Esophagus muscularis mucosa (tissue), 4 donors: Measurements from ENCODE around the gene GALNTL6. TPM values are rescaled to one million over a fixed set of nuclear protein-coding genes. Genes with fewer than 3 reads are reported as not detected.
"Not testable (repeated sequence)": the region's sequence is repeated elsewhere in the genome, so short reads cannot be mapped to it uniquely, and the experiment has no call there.

Source experiments
- DNase-seq: peaks from one replicate; pipeline ENCODE4 v3.0.0-alpha.2; 2017; ENCODE audit errors: extremely low spot score
- H3K27ac ChIP-seq, 4 donors: fragments of 200-600 bp; sonication (generic); replicated peaks in 1 of 4; 1 replicate in 3 of 4; 2 replicates in 1 of 4; pipeline ENCODE4 v1.5.1; 2016 to 2019; ENCODE audit warnings: mild to moderate bottlenecking in 1 of 4
- H3K27me3 ChIP-seq, 4 donors: fragments of 200-600 bp; sonication (generic); one replicate each; pipeline versions ENCODE4 v1.5.1 to v1.6.0; 2016 to 2019
- H3K36me3 ChIP-seq, 4 donors: fragments of 200-600 bp; sonication (generic); one replicate each; pipeline ENCODE4 v1.5.1; 2016 to 2019
- H3K4me1 ChIP-seq, 4 donors: fragments of 200-600 bp; sonication (generic); one replicate each; pipeline ENCODE4 v1.5.1; 2016 to 2019
- H3K4me3 ChIP-seq, 4 donors: fragments of 200-600 bp; sonication (generic); 1 replicate in 2 of 4; 2 replicates in 2 of 4; pipeline ENCODE4 v1.5.1; 2016 to 2019; ENCODE audit warnings: mild to moderate bottlenecking in 4 of 4, moderate library complexity in 1 of 4
- H3K9me3 ChIP-seq, 4 donors: fragments of 200-600 bp; sonication (generic); 1 replicate in 3 of 4; 2 replicates in 1 of 4; pipeline ENCODE4 v1.5.1; 2016 to 2019
- CTCF ChIP-seq, 3 experiments: fragments of 200-600 bp in 2 of 3; fragments of 450-650 bp in 1 of 3; sonication (generic) in 2 of 3; IDR thresholded peaks; one replicate each; pipeline ENCODE4 v1.5.1; 2017 to 2019; ENCODE audit warnings: antibody characterized with exemption in 3 of 3, mild to moderate bottlenecking in 2 of 3, moderate library complexity in 1 of 3
- EP300 ChIP-seq: sonication (generic); formaldehyde crosslinking; IDR thresholded peaks from one replicate; pipeline ENCODE4 v1.6.1; 2017; ENCODE audit warnings: antibody characterized with exemption
- POLR2A ChIP-seq: fragments of 450-650 bp; IDR thresholded peaks from one replicate; pipeline ENCODE4 v1.6.1; 2017; ENCODE audit warnings: antibody characterized with exemption, moderate library complexity, mild to moderate bottlenecking, low read depth
- POLR2AphosphoS5 ChIP-seq, 2 donors: sonication (generic); formaldehyde crosslinking; IDR thresholded peaks; one replicate each; pipeline ENCODE4 v1.6.1; 2017; ENCODE audit warnings: antibody characterized with exemption in 2 of 2
- WGBS: methylation state at CpG from one replicate; pipeline ENCODE4 v1.1.5; 2018; 5-methylcytosine and 5-hydroxymethylcytosine counted together
- intact Hi-C: fragments of 100-400 bp; cut with DNase I; formaldehyde crosslinking; loops from one replicate; pipeline ENCODE4 v1.15.1; 2023
- total RNA-seq, 4 donors: library from RNA; depleted of rRNA; stranded (reverse); fragments of >200 nt; gene quantifications; one replicate each; pipeline versions ENCODE4 v1.1.0 to v1.2.1, GENCODE V29; 2016

Gene GALNTL6
- total RNA-seq, 4 donors from 2014 or later: 0.33 to 0.42 TPM; not detected in 2

- no peak overlapping the region for H3K4me3 ChIP-seq
- H3K9me3 ChIP-seq: no peaks in the 10 kb centered on the region
- H3K27me3 ChIP-seq: no peaks in the 10 kb centered on the region
- DNase-seq: no peak
- H3K27ac ChIP-seq: no peak overlapping the region
- no peaks in the 10 kb centered on the region for H3K36me3 ChIP-seq
- WGBS: 85% methylated on average over 3 of the region's 3 CpGs
- intact Hi-C loops: no loop called here
- no peaks in the 10 kb centered on the region for H3K4me1 ChIP-seq
- no peak for TF ChIP-seq POLR2AphosphoS5 (IDR thresholded peaks at IDR 0.05)
- TF ChIP-seq CTCF (IDR thresholded peaks at IDR 0.05): no peak
- no peak for TF ChIP-seq EP300
- no peak for TF ChIP-seq POLR2A
Observed at GRCh38 chr4:172794307-172794703, 981.1 kb downstream of the GALNTL6 start.

GRCh38 chr4:172797281-172797680 is 984.1 kb downstream of the GALNTL6 start:
- H3K27me3 ChIP-seq, H3K4me3 ChIP-seq, H3K9me3 ChIP-seq, intact Hi-C loops, H3K4me1 ChIP-seq, H3K27ac ChIP-seq, H3K36me3 ChIP-seq, DNase-seq: not testable (repeated sequence)
- WGBS: 95% methylated on average over 18 of the region's 18 CpGs

GRCh38 chr4:172802032-172802431 is 988.8 kb downstream of the GALNTL6 start:
- no peaks in the 10 kb centered on the region for H3K36me3 ChIP-seq
- intact Hi-C loops: no loop called here
- H3K27me3 ChIP-seq: no peaks in the 10 kb centered on the region
- no peak for DNase-seq
- H3K4me1 ChIP-seq: no peaks in the 10 kb centered on the region
- no peak overlapping the region for H3K4me3 ChIP-seq
- TF ChIP-seq POLR2A (no peak), EP300 (no peak), POLR2AphosphoS5 (IDR thresholded peaks at IDR 0.05) (no peak), CTCF (IDR thresholded peaks at IDR 0.05) (no peak)
- no peak overlapping the region for H3K27ac ChIP-seq
- H3K9me3 ChIP-seq: no peaks in the 10 kb centered on the region
- 80% methylated on average over 2 of the region's 2 CpGs for WGBS

GRCh38 chr4:172806841-172807240 is 993.6 kb downstream of the GALNTL6 start:
- Histone ChIP-seq H3K4me3 (no peak overlapping the region), H3K36me3 (no peaks in the 10 kb centered on the region), H3K9me3 (no peaks in the 10 kb centered on the region), H3K27me3 (no peaks in the 10 kb centered on the region), H3K4me1 (peaks cover 0 to 2% (median 0%) of the 10 kb centered on the region in 4 donors), H3K27ac (no peak overlapping the region)
- WGBS: 97% methylated on average over 4 of the region's 4 CpGs
- intact Hi-C loops: no loop called here
- no peak for TF ChIP-seq POLR2A
- no peak for TF ChIP-seq CTCF (IDR thresholded peaks at IDR 0.05)
- no peak for TF ChIP-seq POLR2AphosphoS5 (IDR thresholded peaks at IDR 0.05)
- TF ChIP-seq EP300: no peak
- no peak for DNase-seq

- 86% methylated on average over 4 of the region's 4 CpGs for WGBS
- intact Hi-C loops: no loop called here
- TF ChIP-seq POLR2A (no peak), POLR2AphosphoS5 (IDR thresholded peaks at IDR 0.05) (no peak), CTCF (IDR thresholded peaks at IDR 0.05) (no peak), EP300 (no peak)
- DNase-seq: no peak
- no peak overlapping the region for H3K27ac ChIP-seq
- H3K9me3 ChIP-seq: no peaks in the 10 kb centered on the region
- H3K27me3 ChIP-seq: no peaks in the 10 kb centered on the region
- no peak overlapping the region for H3K4me3 ChIP-seq
- peaks cover 0 to 2% (median 0%) of the 10 kb centered on the region in 4 donors for H3K4me1 ChIP-seq
- no peaks in the 10 kb centered on the region for H3K36me3 ChIP-seq
Observed at GRCh38 chr4:172808196-172808595, 995.0 kb downstream of the GALNTL6 start.
